GM12878 (cell line): ENCODE measurements around the gene YARS2. TPM values are rescaled to one million over a fixed set of nuclear protein-coding genes. Genes with fewer than 3 reads are reported as not detected.

ENCODE experiments used
- ATAC-seq: fragments of 200-7000 bp; cut with Tn5 transposase; 3 replicates; pipeline ENCODE4 v1.9.1; 2020; ENCODE audit warnings: mild to moderate bottlenecking, moderate library complexity
- BruUV-seq: library from RNA; stranded (reverse); fragments of 400-500 nt; replicated peaks from 2 replicates; lab custom pipeline; 2021; lab: Mats Ljungman, UMichigan
- CTCF ChIA-PET: fragments of 300-600 bp; sonication (Branson Sonifier 250); formaldehyde crosslinking; extraction: SDS; loops from one replicate; lab custom pipeline; 2021; ENCODE audit warnings: inconsistent platforms; lab: Yijun Ruan, JAX
- POLR2A ChIA-PET: fragments of 350-600 bp; formaldehyde crosslinking; extraction: SDS; loops from one replicate; lab custom pipeline; 2021; ENCODE audit warnings: inconsistent platforms; lab: Charles Lee
- RAD21 ChIA-PET: fragments of 300-600 bp; sonication (Branson Sonifier 250); formaldehyde crosslinking; loops from one replicate; lab custom pipeline; 2023; ENCODE audit warnings: antibody characterized with exemption; ENCODE audit not compliant: unreplicated experiment; lab: Charles Lee
- SMC1A ChIA-PET: fragments of 300-600 bp; sonication (Branson Sonifier 250); formaldehyde crosslinking; loops from one replicate; lab custom pipeline; 2023; ENCODE audit not compliant: unreplicated experiment, uncharacterized antibody; lab: Charles Lee
- DNase-seq: peaks from one replicate; pipeline ENCODE4 v3.0.0-alpha.2; 2011; ENCODE audit warnings: low read depth, low spot score
- FAIRE-seq: peaks from 3 replicates; lab custom pipeline; 2011; peaks lifted over from hg19 to GRCh38; lab: Jason Lieb, UNC
- H2AFZ ChIP-seq: 2 replicates; pipeline ENCODE4 v1.6.0; 2011; ENCODE audit warnings: low read depth, low read length, control low read depth; ENCODE audit not compliant: control insufficient read depth
- H3K27ac ChIP-seq: 2 replicates; pipeline ENCODE4 v1.5.1; 2011; ENCODE audit warnings: control low read depth; ENCODE audit not compliant: control insufficient read depth, insufficient read depth
- H3K27me3 ChIP-seq, 2 experiments: replicated peaks in 1 of 2; 2 replicates each; pipeline versions ENCODE4 v1.6.0 to v1.6.1; 2011; ENCODE audit warnings: low read length in 1 of 2; ENCODE audit not compliant: control insufficient read depth in 2 of 2, insufficient read depth in 2 of 2
- H3K36me3 ChIP-seq, 2 experiments: 2 replicates each; pipeline ENCODE4 v1.5.1; 2011; ENCODE audit warnings: low read length in 1 of 2; ENCODE audit not compliant: control insufficient read depth in 2 of 2, insufficient read depth in 2 of 2
- H3K4me1 ChIP-seq: 2 replicates; pipeline ENCODE4 v1.6.1; 2011; ENCODE audit warnings: mild to moderate bottlenecking, low read length, moderate library complexity, mixed read lengths; ENCODE audit not compliant: control insufficient read depth, insufficient read depth
- H3K4me2 ChIP-seq: 2 replicates; pipeline ENCODE4 v1.6.0; 2011; ENCODE audit warnings: control low read depth; ENCODE audit not compliant: control insufficient read depth, insufficient read depth
- H3K4me3 ChIP-seq: fragments of 200-600 bp; sonication (generic); 2 replicates; pipeline ENCODE4 v1.5.1; 2016
- H3K79me2 ChIP-seq: 2 replicates; pipeline ENCODE4 v1.6.0; 2011; ENCODE audit warnings: low read length; ENCODE audit not compliant: control insufficient read depth, insufficient read depth
- H3K9ac ChIP-seq: 2 replicates; pipeline ENCODE4 v1.8.0; 2011; ENCODE audit warnings: low read length, control low read depth, mixed read lengths; ENCODE audit not compliant: control insufficient read depth, insufficient read depth
- H3K9me3 ChIP-seq: replicated peaks from 3 replicates; pipeline ENCODE4 v1.5.1; 2011; ENCODE audit warnings: mild to moderate bottlenecking, low read length; ENCODE audit not compliant: control insufficient read depth, insufficient read depth
- H4K20me1 ChIP-seq: 2 replicates; pipeline ENCODE4 v1.6.0; 2011; ENCODE audit not compliant: control insufficient read depth, insufficient read depth
- BMI1 ChIP-seq: fragments of 450-650 bp; IDR thresholded peaks from 2 replicates; pipeline ENCODE4 v1.6.1; 2016; ENCODE audit warnings: mild to moderate bottlenecking, moderate library complexity, borderline replicate concordance
- CEBPB ChIP-seq, 2 experiments: fragments of 150-350 bp in 1 of 2; IDR thresholded peaks; 2 replicates each; pipeline ENCODE4 v1.6.1; 2012 to 2014; ENCODE audit warnings: low read depth in 2 of 2, low read length in 2 of 2, borderline replicate concordance in 1 of 2, inconsistent platforms in 1 of 2
- CHD4 ChIP-seq: fragments of 200-600 bp; sonication (generic); IDR thresholded peaks from 2 replicates; pipeline ENCODE4 v1.6.1; 2016; ENCODE audit warnings: mild to moderate bottlenecking
- EP300 ChIP-seq, 2 experiments: fragments of 150-350 bp in 1 of 2; IDR thresholded peaks; 2 replicates each; pipeline ENCODE4 v1.6.1; 2011 to 2012; ENCODE audit warnings: low read depth in 2 of 2, low read length in 2 of 2, borderline replicate concordance in 1 of 2, improper control_type of control experiment in 1 of 2, inconsistent platforms in 1 of 2; ENCODE audit not compliant: control insufficient read depth in 1 of 2
- FOS ChIP-seq: IDR thresholded peaks from 3 replicates; pipeline ENCODE4 v1.6.1; 2011; ENCODE audit warnings: borderline replicate concordance; ENCODE audit not compliant: insufficient read length; ENCODE audit errors: extremely low read depth
- KAT2A ChIP-seq: conservative IDR thresholded peaks from 2 replicates; pipeline ENCODE4 v1.6.1; 2011; ENCODE audit warnings: low read depth, low read length; ENCODE audit not compliant: control insufficient read depth
- MLLT1 ChIP-seq: fragments of 450-650 bp; IDR thresholded peaks from 2 replicates; pipeline ENCODE4 v1.6.1; 2016; ENCODE audit warnings: mild to moderate bottlenecking
- NFXL1 ChIP-seq: fragments of 450-650 bp; IDR thresholded peaks from 2 replicates; pipeline ENCODE4 v1.6.1; 2017; ENCODE audit warnings: antibody characterized with exemption, mild to moderate bottlenecking, borderline replicate concordance
- NFYA ChIP-seq: IDR thresholded peaks from 2 replicates; pipeline ENCODE4 v1.6.1; 2011; ENCODE audit warnings: low read depth, mild to moderate bottlenecking, low read length, improper control_type of control experiment, borderline replicate concordance
- POLR2A ChIP-seq: IDR thresholded peaks from 2 replicates; pipeline ENCODE4 v1.6.1; 2011; ENCODE audit warnings: low read depth, mild to moderate bottlenecking, low read length
- RAD21 ChIP-seq: IDR thresholded peaks from 2 replicates; pipeline ENCODE4 v1.6.1; 2011; ENCODE audit warnings: mild to moderate bottlenecking, low read depth, low read length, moderate library complexity; ENCODE audit not compliant: insufficient read depth
- SREBF1 ChIP-seq: IDR thresholded peaks from 2 replicates; pipeline ENCODE4 v1.6.1; 2012; ENCODE audit warnings: mild to moderate bottlenecking, low read length
- TCF7 ChIP-seq: IDR thresholded peaks from 2 replicates; pipeline ENCODE4 v1.6.1; 2014; ENCODE audit warnings: antibody characterized with exemption, borderline replicate concordance
- USF2 ChIP-seq: IDR thresholded peaks from 2 replicates; pipeline ENCODE4 v1.6.1; 2011; ENCODE audit warnings: low read depth, low read length, improper control_type of control experiment, borderline replicate concordance
- YY1 ChIP-seq: IDR thresholded peaks from 2 replicates; pipeline ENCODE4 v1.6.1; 2011; ENCODE audit warnings: low read depth, mild to moderate bottlenecking, low read length
- WGBS: methylation state at CpG from one replicate; pipeline ENCODE4 v1.1.6; 2016; ENCODE audit warnings: low lambda C conversion rate; ENCODE audit not compliant: insufficient replicate concordance, insufficient coverage; ENCODE audit errors: missing lambda C conversion rate; 5-methylcytosine and 5-hydroxymethylcytosine counted together
- in situ Hi-C: fragments of 300-500 bp; cut with MboI; formaldehyde crosslinking; loops from 9 replicates; pipeline ENCODE4 v1.14.3; 2018; ENCODE audit warnings: mixed read lengths
- intact Hi-C: fragments of 100-400 bp; cut with micrococcal nuclease; formaldehyde crosslinking; loops from one replicate; pipeline ENCODE4 v1.14.2; 2022; ENCODE audit not compliant: unreplicated experiment
- polyA plus RNA-seq, 11 experiments: library from polyadenylated mRNA; depleted of rRNA in 4 of 11; unstranded in 6 of 11; stranded (reverse) in 5 of 11; fragments of >200 nt; fragmentation: Nextera tagmentation in 4 of 11; fragmentation: Illumina TruSeq in 1 of 11; extraction: Ambion mirVana in 4 of 11; extraction: Trizol in 1 of 11; gene quantifications; 1 replicate in 1 of 11; 2 replicates in 10 of 11; pipeline versions ENCODE4 v1.2.1 to v1.2.3, GENCODE V29; 2011 to 2016; ENCODE audit warnings: inconsistent platforms in 2 of 11, missing spikeins in 2 of 11, low read depth in 1 of 11
- total RNA-seq, 4 experiments: library from RNA; depleted of rRNA in 3 of 4; stranded (reverse); fragments of >200 nt in 3 of 4; fragmentation: Illumina TruSeq in 1 of 4; extraction: Trizol in 1 of 4; gene quantifications; 2 replicates each; pipeline versions ENCODE4 v1.2.1 to v1.2.3, GENCODE V29; 2013 to 2021

Gene YARS2
- total and polyA plus RNA-seq, 10 of the 15 experiments (the other 5 are each of a cell fraction or from before 2014, with no cell fraction given) = 13.4 to 46.7 (median 29.6) TPM

GRCh38 chr12:32742133-32742532, 13.6 kb downstream of the YARS2 start:
- Histone ChIP-seq H3K4me1 (no peaks in the 10 kb centered on the region), H2AFZ (no peak overlapping the region), H4K20me1 (no peaks in the 10 kb centered on the region), H3K27ac (no peak overlapping the region), H3K36me3 (peaks cover 0 to 37% of the 10 kb centered on the region in 2 experiments), H3K9ac (no peak overlapping the region), H3K27me3 (no peaks in the 10 kb centered on the region), H3K4me3 (no peak overlapping the region), H3K9me3 (no peaks in the 10 kb centered on the region), H3K4me2 (no peak overlapping the region), H3K79me2 (no peaks in the 10 kb centered on the region)
- ChIA-PET SMC1A (interaction anchor here (1.1 kb wide), 1 partner anchor 17 kb away, joined by 4 read pairs; no protein-coding TSS in a partner anchor), CTCF (interaction anchor here (0.6 to 1.7 kb wide), 2 partner anchors 13 to 480 kb away, joined by 3 to 5 read pairs; partner anchors contain the start of gene YARS2), POLR2A (interaction anchor here (0.6 to 1.4 kb wide), 3 partner anchors 14 to 1410 kb away, joined by 3 to 5 read pairs (median 4); partner anchors contain the start of gene YARS2), RAD21 (interaction anchor here (0.6 to 1.8 kb wide), 2 partner anchors 14 to 61 kb away, joined by 3 to 5 read pairs; partner anchors contain the start of gene YARS2)
- FAIRE-seq = no peak
- intact Hi-C loops = no loop called here
- in situ Hi-C loops = loop anchor here (5.0 kb wide), 1 partner anchor 50 kb away; no protein-coding TSS in a partner anchor
- TF ChIP-seq CHD4 (no peak), TCF7 (no peak), RAD21 (no peak), USF2 (no peak), SREBF1 (no peak), NFXL1 (no peak), POLR2A (no peak), NFYA (no peak), FOS (no peak), YY1 (no peak), KAT2A (no peak), CEBPB (IDR thresholded peaks at IDR 0.05; ENCODE audit: borderline replicate concordance in 1 of 2, low read depth in 2 of 2, low read length in 2 of 2) (no peak), BMI1 (no peak), EP300 (IDR thresholded peaks at IDR 0.05; ENCODE audit: borderline replicate concordance in 1 of 2, control insufficient read depth in 1 of 2, low read depth in 2 of 2, low read length in 2 of 2) (no peak), MLLT1 (no peak)
- no TSS peak for BruUV-seq
- no peak for ATAC-seq
- 99% methylated on average over 8 of the region's 10 CpGs for WGBS
- DNase-seq = no peak
